AG09309 (cell line): Measurements from ENCODE around the gene BRINP3.
"Not testable (repeated sequence)": the region's sequence is repeated elsewhere in the genome, so short reads cannot be mapped to it uniquely, and the experiment has no call there.

ENCODE experiments used
- DNase-seq: peaks from one replicate; pipeline ENCODE4 v3.0.0-alpha.2; 2010; ENCODE audit warnings: low read depth
- H3K4me3 ChIP-seq: 2 replicates; pipeline ENCODE4 v1.5.1; 2011; ENCODE audit warnings: mild to moderate bottlenecking, low read depth, low read length, moderate library complexity; ENCODE audit not compliant: control insufficient read depth
- TF ChIP-seq, protein P1 (sequence below): IDR thresholded peaks from 2 replicates; pipeline ENCODE4 v1.5.1; 2011; ENCODE audit warnings: mild to moderate bottlenecking, low read depth, low read length, inconsistent platforms; ENCODE audit not compliant: insufficient read depth, control insufficient read depth; ENCODE audit errors: missing control alignments

BRINP3 gene

DNA sequence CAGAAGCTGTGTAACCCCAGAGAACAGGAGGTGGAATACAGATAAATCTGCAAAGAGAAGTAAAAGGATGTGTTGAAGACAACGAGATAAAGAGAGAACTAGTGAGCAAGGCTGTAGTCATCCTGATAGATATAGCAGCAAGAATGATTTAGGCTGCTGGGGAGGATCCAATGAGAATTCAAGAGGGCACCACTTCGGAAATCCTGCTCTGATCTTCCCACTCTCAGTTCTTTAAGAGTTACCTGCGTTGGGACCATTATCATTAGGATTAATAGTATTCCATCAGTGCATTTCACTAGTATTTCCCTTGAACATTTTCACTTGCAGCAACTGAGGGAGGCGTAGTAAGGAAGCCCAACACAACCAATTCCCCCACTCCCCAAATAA, at the start of gene BRINP3:
TSS of gene BRINP3 (minus strand) at position 103 of the 387 bp plus-strand sequence.
- no peak within 1 kb of the TSS for H3K4me3 ChIP-seq
- DNase-seq = no peak
- TF ChIP-seq, protein P1, sequence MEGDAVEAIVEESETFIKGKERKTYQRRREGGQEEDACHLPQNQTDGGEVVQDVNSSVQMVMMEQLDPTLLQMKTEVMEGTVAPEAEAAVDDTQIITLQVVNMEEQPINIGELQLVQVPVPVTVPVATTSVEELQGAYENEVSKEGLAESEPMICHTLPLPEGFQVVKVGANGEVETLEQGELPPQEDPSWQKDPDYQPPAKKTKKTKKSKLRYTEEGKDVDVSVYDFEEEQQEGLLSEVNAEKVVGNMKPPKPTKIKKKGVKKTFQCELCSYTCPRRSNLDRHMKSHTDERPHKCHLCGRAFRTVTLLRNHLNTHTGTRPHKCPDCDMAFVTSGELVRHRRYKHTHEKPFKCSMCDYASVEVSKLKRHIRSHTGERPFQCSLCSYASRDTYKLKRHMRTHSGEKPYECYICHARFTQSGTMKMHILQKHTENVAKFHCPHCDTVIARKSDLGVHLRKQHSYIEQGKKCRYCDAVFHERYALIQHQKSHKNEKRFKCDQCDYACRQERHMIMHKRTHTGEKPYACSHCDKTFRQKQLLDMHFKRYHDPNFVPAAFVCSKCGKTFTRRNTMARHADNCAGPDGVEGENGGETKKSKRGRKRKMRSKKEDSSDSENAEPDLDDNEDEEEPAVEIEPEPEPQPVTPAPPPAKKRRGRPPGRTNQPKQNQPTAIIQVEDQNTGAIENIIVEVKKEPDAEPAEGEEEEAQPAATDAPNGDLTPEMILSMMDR = no peak

DNA sequence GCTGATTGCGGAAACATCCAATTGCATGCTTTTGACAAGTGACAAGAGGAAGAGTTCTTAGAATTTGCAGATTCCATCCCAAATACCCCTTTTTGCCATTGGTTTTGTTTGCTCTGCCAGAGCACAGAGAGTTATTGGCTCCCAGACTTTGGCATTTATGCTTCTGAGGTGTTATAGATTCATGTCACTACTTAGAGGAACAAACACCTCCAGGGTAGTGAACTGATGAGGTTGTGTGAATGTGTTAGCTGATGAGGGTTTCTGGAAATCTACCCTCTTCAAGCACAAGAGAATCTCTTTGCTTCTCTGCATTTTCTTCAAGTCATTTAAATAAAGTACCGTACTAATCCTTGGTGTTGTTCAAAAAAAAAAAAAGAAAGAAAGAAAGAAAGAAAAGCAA, 33.9 kb upstream of the BRINP3 start:
- DNase-seq = no peak
- TF ChIP-seq, protein P1 = no peak
- H3K4me3 ChIP-seq = no peak overlapping the region

DNA sequence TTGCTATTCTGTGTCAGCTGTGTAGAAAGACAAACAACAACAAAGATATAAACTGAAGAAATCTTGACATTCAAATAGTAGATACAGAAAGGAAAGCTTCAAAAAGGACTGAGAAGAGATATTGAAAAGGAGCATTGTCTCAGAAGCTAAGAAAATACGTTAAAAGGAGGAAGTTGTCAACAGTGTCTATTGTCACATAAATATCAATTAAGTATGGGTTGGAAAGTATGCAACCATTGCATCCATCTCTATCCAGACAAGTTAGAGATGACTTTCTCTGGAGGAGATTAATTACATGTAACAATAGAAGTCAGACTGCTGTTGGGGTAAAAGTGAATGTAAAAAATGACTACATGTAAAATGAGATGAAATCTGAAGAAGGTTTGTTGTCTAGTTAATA, 29.7 kb upstream of the BRINP3 start:
- DNase-seq = no peak
- no peak overlapping the region for H3K4me3 ChIP-seq
- TF ChIP-seq, protein P1 = no peak

DNA sequence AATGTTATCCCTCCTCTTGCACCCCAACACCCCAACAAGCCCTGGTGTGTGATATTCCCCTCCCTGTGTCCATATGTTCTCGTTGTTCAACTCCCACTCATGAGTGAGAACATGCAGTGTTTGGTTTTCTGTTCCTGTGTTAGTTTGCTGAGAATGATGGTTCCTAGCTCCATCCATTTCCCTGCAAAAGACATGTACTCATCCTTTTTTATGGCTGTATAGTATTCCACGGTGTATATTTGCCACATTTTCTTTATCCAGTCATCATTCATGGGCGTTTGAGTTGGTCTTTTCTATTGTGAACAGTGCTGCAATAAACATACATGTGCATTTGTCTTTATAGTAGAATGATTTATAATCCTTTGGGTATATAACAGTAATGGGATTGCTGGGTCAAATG, 26.9 kb upstream of the BRINP3 start:
- H3K4me3 ChIP-seq, DNase-seq: not testable (repeated sequence)

DNA sequence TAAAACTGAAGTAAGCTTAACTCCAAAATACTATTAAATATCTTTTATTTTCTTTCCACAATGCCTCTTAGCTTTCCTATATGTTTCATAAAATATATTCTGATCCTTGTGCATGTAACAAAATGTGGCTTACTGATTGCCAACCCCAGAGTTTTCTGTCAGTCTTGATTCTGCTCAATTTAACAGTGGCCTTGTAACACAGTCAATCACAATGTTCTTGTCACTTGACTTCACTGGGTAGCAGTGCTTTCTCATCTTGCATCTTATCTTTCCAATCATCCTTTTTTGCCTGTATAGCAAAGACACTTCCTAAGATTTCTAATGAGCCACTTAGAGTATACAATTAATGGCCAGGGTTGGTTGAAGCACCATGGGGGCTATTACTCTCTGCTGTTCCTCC, 19.9 kb upstream of the BRINP3 start:
- DNase-seq = no peak
- no peak overlapping the region for H3K4me3 ChIP-seq
- TF ChIP-seq, protein P1 = no peak

DNA sequence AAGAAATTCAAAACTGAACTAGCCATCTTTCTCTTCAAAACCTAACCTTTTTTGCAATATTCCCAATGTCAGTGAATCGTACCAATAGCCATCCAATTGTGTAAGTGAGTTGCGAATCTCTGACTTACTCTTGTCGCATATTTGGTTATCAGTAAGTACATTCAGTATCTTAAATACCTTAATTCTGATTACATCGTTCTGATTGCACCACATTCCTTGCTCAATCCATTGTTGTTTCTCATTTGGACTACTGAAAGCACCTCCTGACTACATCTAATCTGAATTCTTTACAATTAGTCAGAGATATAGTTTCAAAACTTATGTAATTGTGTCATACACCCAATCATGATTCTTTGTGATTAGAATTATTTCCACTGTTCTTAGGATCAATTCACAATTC, 16.8 kb upstream of the BRINP3 start:
- DNase-seq = no peak
- TF ChIP-seq, protein P1 = no peak
- no peak overlapping the region for H3K4me3 ChIP-seq

DNA sequence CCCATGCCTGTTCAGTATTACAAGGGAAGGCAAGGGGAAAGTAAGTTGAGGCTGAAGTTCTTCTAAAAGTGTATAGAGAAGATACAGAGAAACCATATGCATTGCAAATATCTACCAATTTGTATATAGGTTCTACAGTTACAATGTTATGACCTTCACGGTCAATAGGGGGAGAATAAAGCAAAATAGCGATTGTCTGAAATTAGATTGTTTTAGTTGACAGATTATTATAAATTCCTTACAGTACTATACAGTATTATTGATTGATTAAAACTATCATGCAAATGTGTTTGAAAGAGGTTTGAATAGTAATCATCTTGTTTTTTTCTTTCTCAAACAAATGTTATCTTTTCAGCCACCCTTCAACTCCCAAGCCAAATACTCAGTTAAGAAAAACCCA, 13.7 kb upstream of the BRINP3 start:
- H3K4me3 ChIP-seq = no peak overlapping the region
- TF ChIP-seq, protein P1 = no peak
- DNase-seq = no peak

DNA sequence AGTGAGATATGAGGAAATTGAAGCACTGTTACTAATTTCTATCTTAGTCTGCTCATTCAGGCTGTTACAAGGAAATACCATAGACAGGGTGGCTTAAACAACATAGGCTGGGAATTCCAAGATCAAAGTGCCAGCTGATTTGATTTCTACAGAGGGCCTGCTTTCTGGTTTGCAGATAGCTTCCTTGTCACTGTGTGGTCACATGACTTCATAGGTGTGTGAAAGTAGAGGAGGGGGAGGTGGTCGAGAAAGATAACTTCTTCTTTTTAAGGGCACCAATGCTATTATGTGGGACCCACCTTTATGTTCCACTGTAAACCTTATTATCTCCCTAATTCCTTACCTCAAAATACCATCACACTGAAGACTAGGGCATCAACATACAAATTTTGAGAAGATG, 6.4 kb upstream of the BRINP3 start:
- H3K4me3 ChIP-seq = no peak overlapping the region
- TF ChIP-seq, protein P1 = no peak
- no peak for DNase-seq
